HG03558 (cell line): ENCODE measurements around the gene OOSP4B.
"Not testable (repeated sequence)": the region's sequence is repeated elsewhere in the genome, so short reads cannot be mapped to it uniquely, and the experiment has no call there.

Experiments
- ATAC-seq: cut with Tn5 transposase; IDR thresholded peaks from one replicate; pipeline ENCODE4 v1.9.1; 2021; ENCODE audit warnings: moderate number of reproducible peaks; ENCODE audit not compliant: unreplicated experiment; ENCODE audit errors: extremely low read depth

The OOSP4B gene

DNA sequence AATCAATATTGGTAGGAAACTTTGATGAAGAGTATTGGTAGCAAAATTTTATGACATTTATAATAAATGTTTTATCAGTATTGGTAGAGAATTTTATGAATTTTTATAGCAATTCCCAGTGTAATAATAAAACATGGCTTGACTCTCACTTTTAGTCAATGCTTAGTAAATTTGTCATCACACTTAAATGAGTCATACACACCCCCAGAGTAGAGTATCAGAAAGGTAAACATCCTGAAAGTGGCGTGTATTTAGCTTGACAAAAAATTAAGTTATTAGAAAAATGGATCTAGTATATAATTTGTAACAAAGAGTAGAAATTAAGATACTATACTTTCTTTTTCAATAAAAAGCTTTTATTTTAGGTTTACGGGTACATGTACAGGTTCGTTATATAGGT lies 42.1 kb downstream of the OOSP4B start:
- ATAC-seq = no peak

DNA sequence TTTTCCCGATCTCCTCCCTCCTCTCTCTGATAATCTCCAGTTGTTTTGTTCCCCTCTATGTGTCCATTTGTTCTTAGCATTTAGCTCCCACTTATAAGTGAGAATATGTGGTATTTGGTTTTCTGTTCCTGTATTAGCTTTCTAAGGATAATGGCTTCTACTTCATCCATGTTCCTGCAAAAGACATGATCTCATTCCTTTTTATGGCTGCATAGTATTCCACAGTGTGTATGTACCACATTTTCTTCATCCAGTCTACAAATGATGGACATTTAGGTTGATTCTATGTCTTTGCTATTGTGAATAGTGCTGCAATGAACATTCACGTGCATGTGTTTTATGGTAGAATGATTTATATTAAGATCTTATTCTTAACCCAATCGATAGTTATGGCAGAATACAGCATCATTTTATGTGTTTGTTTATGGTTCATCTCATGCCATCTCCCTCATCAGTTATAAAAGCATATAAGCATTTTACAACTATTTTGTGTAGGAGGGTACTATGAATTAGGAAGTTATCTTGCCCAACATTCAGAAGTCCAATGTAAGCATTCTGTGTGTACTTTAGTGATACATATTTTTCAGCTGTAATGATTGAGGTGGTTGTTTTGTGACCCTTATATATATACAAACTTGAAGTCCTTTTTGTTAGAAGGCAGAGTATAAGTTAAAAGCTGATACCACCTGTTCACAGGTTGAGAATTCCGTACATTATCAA lies 42.7 kb downstream of the OOSP4B start:
- no peak for ATAC-seq

DNA sequence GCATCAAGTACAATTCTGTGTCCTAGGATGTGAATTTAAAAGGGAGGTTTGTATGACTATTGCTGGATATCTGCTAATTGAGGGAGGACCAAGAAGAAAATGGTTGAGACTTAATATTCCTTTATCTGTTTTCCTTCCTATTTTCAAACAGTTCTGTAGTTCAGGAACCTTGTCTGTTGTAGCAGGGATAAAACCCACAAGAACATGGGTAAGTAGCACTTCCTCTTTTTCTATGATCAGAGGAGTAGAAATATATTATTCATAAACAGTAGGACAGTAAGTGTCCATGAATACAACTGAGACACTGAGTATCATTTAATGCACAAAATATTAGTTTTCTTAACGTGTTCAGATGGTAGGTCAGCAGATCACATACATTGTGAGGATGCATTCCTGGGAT lies 47.1 kb downstream of the OOSP4B start:
- ATAC-seq = no peak

DNA sequence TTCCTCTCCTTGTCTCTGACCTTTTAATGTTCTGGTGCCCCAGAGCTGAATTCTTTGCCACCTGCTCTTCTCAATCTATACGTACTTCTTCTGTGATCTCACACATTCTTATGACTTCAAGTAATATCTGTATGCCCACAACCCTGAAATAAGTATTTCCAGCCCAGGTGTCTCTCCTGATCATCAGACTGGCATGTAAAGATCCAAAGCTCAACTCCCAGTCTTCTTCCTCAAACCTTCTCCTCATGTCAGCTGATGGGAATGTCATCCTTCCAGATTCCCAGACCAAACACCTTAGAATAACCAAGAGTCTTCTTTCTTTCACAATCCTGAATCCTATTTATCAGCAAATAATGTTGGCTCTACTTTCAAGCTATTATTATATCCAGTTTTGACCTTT lies 48.8 kb downstream of the OOSP4B start:
- ATAC-seq = no peak

DNA sequence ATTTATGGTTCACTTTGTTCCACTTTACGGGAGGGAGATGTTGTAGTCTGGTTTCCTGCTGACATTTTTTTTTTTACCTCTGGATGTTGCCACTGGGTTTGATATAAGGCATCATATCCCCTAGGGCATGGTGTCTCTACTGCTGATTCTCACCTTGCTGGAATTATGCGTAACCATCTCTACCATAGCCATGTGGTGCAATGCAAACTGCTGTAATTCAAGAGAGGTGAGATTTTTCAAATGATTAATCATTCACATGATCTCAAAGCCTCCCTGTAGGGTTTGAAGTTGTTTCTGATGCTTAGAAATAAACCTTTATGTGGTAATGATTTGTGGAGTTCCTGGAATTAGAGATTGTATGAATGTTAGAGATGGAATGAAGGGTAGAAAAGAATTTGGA lies 52.5 kb downstream of the OOSP4B start:
- ATAC-seq = no peak

DNA sequence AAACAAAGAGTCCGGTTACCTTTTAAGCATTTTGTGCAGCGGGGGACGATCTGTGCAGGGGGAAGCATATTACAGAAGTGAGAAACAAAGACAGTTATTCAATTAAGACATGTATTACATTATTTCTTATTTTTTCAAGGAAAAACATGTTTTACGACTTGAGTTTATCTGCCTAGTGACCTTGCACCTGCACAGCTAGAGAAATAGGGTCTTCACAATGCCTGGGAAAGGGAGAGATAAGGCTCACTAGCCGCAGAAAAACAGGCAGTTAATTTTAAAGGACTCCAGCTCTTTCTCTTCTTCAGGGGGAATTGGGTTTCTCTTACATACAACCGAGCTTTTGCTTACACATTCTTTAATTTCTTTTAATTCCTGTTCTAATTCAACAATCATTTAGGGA lies 54.7 kb downstream of the OOSP4B start:
- ATAC-seq = not testable (repeated sequence)

DNA sequence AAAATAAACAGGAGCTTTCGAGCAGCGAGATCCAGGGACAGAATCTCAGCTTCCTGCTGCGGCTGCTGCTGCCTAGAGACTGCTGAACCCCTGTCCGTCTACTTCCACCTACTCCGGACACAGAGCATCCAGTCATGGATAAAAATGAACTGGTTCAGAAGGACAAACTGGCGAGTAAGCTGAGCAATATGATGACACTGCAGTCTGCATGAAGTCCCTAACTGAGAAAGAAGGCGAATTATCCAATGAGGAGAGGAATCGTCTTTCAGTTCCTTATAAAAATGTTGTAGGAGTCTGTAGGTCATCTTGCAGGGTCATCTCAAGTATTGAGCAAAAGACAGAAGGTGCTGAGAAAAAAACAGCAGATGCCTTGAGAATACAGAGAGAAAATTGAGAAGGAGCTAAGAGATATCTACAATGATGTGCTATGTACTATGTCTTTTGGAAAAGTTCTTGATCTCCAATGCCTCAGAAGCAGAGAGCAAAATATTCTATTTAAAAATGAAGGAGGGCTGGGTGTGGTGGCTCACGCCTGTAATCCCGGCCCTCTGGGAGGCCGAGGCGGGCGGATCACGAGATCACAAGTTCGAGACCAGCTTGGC lies 60.3 kb downstream of the OOSP4B start:
- ATAC-seq = no peak

DNA sequence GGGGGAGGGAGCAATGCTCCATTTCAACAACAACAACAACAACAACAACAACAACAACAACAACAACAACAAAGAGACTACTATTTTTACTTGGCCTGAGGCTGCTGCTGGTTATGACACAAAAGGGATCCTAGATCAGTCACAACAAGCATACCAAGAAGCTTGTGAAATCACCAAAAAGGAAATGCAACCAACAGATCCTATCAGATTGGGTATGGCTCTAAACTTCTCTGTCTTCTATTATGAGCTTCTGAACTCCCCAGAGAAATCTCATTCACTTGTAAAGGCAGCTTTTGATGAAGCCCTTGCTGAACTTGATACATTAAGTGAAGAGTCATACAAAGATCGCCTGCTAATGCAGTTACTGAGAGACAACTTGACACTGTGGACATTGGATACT lies 61.0 kb downstream of the OOSP4B start:
- ATAC-seq = no peak

DNA sequence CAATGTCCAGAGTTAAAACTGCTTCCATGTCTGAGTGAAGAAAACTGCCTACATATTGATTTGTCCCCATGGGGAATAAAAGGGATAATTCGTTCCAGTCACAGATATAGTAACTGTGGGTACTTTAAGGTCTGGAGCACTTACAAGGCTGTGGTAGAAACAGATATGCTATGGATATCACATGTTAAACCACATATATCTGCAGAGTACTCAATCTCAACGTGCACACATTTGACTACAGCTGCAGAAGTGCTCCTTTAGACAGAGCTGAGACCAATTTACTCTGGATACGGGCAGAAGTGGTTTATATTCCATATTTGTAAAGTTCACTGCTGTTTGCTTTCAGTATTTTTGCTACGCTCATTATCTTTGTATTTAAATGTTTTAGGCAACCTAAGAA lies 61.8 kb downstream of the OOSP4B start:
- ATAC-seq = no peak

DNA sequence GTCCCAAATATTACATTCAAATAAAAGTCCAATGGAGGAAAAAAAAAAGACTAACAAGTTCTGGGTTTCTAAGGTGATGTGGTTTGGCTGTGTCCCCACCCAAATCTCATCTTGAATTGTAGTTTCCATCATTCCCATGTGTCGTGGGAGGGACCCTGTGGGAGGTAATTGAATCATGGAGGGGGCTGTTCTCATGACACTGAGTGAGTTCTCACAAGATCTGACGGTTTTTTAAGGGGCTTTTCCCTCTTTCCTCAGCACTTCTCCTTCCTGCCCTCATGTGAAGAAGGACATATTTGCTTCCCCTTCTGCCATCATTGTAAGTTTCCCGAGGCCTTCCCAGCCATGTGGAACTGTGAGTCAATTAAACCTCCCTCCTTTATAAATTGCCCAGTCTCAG lies 63.6 kb downstream of the OOSP4B start:
- ATAC-seq = no peak
